Endothelial cell of umbilical vein (primary cell): Measurements from ENCODE around the gene PLCG2.

Source experiments
- CTCF ChIP-seq, 2 donors: IDR thresholded peaks; 1 replicate in 1 of 2; 2 replicates in 1 of 2; pipeline ENCODE4 v1.5.1; 2011; ENCODE audit warnings: low read length in 2 of 2, mild to moderate bottlenecking in 2 of 2, moderate library complexity in 2 of 2, control low read depth in 1 of 2, inconsistent platforms in 1 of 2, low read depth in 1 of 2; ENCODE audit not compliant: insufficient read depth in 1 of 2; ENCODE audit errors: extremely low read depth in 1 of 2
- EZH2 ChIP-seq: IDR thresholded peaks from 2 replicates; pipeline ENCODE4 v1.6.1; 2012; ENCODE audit warnings: borderline replicate concordance, low read depth, mild to moderate bottlenecking, moderate library complexity, low read length, inconsistent platforms; ENCODE audit not compliant: severe bottlenecking
- FOS ChIP-seq: IDR thresholded peaks from 2 replicates; pipeline ENCODE4 v1.6.1; 2011; ENCODE audit warnings: mild to moderate bottlenecking, low read length, moderate library complexity, borderline replicate concordance; ENCODE audit not compliant: insufficient read depth
- JUN ChIP-seq: IDR thresholded peaks from 2 replicates; pipeline ENCODE4 v1.6.1; 2011; ENCODE audit warnings: borderline replicate concordance, low read depth; ENCODE audit not compliant: insufficient read length, insufficient read depth
- MYC ChIP-seq: IDR thresholded peaks from one replicate; pipeline ENCODE4 v1.6.1; 2011; ENCODE audit warnings: mild to moderate bottlenecking, low read depth, low read length
- POLR2A ChIP-seq: IDR thresholded peaks from 2 replicates; pipeline ENCODE4 v1.6.1; 2012; ENCODE audit warnings: low read depth, mild to moderate bottlenecking, control low read depth, low read length
- POLR2AphosphoS5 ChIP-seq: IDR thresholded peaks from 2 replicates; pipeline ENCODE4 v1.6.1; 2012; ENCODE audit warnings: low read depth, mild to moderate bottlenecking, control low read depth, low read length, moderate library complexity; ENCODE audit not compliant: insufficient read depth
- TF ChIP-seq, protein P1 (sequence below): IDR thresholded peaks from 2 replicates; pipeline ENCODE4 v1.6.1; 2011; ENCODE audit not compliant: insufficient read depth, insufficient read length

DNA sequence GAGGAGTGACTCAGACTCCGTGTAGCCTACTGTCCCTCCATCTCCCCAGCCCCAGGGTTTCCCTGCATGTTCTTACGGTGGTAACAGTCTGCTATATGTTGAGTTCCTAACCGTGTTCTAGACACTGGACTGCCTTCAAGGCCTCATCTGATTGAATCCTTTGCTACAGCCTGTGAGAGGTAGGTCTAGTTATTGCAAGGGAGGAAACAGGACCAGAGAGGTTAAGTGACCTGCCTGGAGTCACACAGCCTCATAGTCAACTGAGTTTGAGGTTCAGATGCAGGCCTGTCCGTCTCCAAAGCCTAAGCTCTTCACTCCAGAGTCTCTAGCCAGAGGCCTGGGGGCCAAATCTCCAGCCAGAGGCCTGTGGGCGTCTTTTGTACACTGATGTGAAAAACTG lies 134.1 kb downstream of the PLCG2 start:
- TF ChIP-seq FOS, result no peak
- no peak for TF ChIP-seq POLR2AphosphoS5
- no peak for TF ChIP-seq CTCF (IDR thresholded peaks at IDR 0.05; ENCODE audit: extremely low read depth in 1 of 2, insufficient read depth in 1 of 2, low read depth in 1 of 2, low read length in 2 of 2)
- no peak for TF ChIP-seq EZH2
- no peak for TF ChIP-seq POLR2A
- TF ChIP-seq, protein P1, sequence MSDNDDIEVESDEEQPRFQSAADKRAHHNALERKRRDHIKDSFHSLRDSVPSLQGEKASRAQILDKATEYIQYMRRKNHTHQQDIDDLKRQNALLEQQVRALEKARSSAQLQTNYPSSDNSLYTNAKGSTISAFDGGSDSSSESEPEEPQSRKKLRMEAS, result no peak
- TF ChIP-seq JUN, result no peak
- TF ChIP-seq MYC, result no peak
